Fibroblast of skin of back (primary cell): ENCODE measurements around the gene PDE1A. TPM values are rescaled to one million over a fixed set of nuclear protein-coding genes. Genes with fewer than 3 reads are reported as not detected.

Experiments
- DNase-seq: peaks from one replicate; pipeline ENCODE4 v3.0.0-alpha.2; 2013
- polyA plus RNA-seq, 2 experiments: library from polyadenylated mRNA; unstranded; fragments of 120-200 nt; gene quantifications; one replicate each; pipeline ENCODE4 v1.2.1, GENCODE V29; 2013; ENCODE audit not compliant: insufficient read length in 2 of 2

The PDE1A gene
- polyA plus RNA-seq (2013, experiment 1 of 2; ENCODE audit: insufficient read length): not detected
- polyA plus RNA-seq (2013, experiment 2 of 2; ENCODE audit: insufficient read length): 0.05 TPM

DNA sequence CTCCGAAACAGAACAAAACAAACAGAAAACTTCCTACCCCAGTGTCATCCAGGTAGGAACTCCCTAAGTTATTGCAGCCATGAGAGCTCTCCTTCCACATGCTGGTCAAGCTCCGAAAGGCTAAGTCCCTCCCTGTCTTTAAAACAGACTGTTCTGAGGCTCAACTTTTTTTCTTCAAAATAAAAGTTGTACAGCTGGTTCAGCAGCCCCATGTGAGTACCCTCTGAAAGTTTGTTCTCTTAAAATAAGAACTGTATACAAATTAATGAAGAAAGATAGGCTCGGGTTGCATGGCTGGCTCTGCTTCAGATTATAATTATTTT lies at the start of gene PDE1A:
Gene PDE1A, minus strand, starts transcription at position 119 of the 323 bp plus-strand sequence.
- no peak for DNase-seq

GRCh38 chr2:182473635-182474034 lies 46.8 kb upstream of the PDE1A start:
- no peak for DNase-seq

- DNase-seq: no peak
Observed at GRCh38 chr2:182463760-182464159, 36.9 kb upstream of the PDE1A start.

DNA sequence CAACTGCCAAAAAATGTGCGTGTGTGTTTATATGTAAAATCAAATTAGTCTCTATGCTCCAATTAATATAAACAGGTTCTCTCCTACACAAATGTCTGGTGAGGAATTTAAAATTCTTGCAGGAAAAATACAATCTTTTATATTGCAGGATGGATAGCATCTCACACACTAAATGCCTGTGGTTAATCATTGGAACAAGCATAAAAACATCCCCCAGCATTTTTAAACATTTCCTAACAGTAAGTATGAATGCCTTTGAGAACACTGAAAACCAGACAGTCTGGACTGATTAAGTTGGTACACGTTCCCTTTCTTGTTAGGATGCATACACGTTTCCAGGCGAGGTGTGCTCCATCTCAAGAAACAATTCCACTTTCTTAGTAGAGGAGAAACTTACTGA lies 29.9 kb upstream of the PDE1A start:
- DNase-seq: no peak

DNA sequence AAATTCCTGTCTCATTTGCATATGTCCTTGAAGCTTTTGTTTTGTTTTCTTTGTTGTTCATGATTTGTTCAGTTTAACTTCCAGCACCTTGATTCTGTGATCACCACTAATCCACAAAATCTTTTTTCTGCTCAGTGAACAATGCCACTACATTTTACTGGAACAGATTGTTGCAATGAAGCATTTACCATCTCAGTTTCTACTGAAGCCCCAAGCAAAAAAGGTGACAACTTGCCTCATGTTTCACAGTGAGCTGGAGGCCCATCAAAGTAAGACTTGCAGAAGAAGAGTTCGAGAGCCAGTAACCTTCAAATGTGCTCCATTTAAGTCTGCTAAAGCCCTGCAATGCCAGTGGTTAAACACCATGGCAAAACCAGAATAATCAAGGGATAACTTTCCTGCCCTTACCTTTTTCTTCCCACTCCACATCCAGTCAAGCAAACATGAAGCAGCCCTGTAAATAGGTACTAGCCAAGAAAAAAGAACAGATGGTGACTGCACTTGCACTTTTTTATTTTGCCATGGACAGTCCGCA lies 25.7 kb upstream of the PDE1A start:
- no peak for DNase-seq

DNA sequence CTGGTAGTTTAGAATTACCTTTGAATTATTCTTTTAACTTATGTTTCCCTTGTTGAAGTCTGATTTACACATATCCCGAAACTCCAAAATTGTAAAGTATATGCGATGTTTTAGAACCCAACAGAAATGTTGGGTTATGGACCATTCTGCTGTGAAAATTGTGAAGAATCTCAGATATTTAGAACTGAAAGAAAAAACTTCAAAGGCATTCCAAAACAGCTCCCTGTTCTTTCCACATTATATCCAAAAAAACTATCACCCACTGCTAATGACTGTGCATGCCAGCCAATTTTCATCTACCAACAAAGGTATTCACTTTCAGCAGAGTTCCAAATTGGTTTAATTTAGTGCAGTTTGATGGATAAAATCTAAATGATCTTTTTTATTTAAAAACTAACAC lies 21.5 kb upstream of the PDE1A start:
- no peak for DNase-seq

DNA sequence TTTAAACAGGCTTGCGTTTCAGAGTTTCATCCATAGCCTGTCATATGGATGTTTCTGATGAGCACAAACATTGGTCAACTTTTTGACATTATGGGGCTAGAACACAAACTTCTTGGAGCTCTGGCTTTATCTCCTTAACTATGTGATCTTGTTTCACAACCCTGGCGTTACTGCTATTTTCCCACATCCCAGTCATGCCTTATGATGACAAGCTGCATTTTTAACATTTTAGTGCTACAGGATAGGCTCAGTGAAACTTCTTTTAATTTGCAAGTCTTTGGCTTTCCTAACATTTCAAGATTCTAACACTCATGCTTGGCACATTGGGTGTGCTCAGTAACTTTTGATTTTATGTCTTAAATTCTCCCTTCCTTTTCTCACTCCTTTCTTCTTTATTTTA lies 21.0 kb upstream of the PDE1A start:
- peak; percentile 67 for DNase-seq

GRCh38 chr2:182447163-182447562 lies 20.3 kb upstream of the PDE1A start:
- DNase-seq: no peak

DNA sequence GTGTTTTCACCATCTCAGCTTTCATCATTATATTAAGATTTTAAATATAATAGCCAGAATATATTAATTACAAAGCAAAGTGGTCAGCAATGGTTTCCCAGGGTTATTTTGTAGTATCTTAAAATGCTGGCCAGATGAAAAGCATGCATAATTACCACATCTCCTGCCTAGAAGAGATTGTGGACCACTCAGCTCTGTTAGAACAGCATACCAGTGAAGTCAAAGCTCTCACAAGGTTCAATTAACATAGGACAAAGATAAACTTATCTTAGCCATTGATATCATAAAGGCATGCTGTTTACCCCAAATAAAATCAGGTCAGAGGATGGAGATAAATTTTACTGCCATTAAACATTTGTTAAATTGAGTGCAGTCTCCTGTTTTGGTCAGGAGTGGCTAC lies 19.3 kb upstream of the PDE1A start:
- DNase-seq: no peak

DNA sequence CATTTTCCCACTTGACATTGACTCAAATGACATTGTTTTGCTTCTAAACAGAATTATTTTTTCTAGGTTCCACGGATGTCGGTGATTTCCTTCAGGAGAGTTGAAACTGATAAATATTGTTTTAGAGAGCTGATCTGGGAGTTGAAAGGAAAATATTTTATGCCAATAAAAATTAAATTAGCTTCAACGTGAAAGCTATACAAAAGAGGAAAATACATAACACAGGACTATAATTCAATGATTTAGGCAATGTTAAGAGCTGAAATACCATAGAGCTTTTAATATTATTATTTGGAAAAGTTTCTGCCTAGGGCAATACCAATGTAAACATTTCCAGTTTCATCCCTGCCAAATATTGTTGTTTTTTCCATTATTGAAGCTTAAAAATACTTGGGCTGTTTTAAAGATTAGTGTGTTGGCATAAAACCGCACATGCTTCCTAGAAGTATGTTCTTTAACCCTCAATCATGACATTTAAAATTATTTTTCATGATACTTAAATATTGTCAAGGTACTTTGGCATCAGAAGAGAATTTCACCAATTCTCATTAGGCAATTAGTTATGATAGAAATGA lies 18.6 kb upstream of the PDE1A start:
- peak; percentile 22 for DNase-seq

- DNase-seq: peak; percentile 20
Observed at GRCh38 chr2:182444806-182445205, 18.0 kb upstream of the PDE1A start.

GRCh38 chr2:182444170-182444569 lies 17.3 kb upstream of the PDE1A start:
- no peak for DNase-seq

DNA sequence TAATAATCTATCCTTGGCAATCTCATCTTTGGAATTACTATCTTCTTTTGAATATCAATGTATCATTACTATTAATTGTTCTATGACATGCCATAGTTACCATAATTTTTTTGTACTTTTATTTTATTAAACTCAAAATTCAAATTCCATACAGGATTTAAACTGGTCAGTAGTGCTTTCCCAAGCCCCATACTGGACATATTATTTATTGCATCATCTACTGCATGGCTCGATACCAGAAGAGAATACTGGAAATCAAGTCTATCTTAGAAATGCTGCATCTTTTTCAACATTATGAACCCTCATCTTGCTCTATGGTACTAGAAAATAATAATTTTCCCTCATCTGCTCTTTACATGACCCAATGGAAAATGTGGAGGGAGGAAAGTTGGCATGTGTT lies 9.4 kb upstream of the PDE1A start:
- no peak for DNase-seq

GRCh38 chr2:182435754-182436153 lies 8.9 kb upstream of the PDE1A start:
- DNase-seq: peak; percentile 5

DNA sequence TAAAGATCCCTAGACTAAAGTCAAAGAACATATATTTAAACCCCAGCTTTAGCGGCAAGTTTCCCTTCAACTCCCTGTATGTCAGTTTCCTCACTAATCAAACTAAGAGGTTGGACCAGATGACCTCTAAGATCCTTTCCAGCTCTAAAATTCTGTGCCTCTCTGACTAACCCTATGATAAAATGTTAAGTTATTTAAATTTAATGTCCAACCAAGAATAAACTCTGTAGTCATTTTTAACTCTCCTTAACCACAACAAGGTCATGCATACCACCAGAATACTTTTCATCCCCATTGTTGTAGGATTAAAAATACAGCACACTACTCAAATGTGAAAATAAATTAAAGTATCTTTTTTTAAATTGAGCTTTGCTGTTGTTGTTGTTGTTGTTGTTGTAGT lies 5.2 kb upstream of the PDE1A start:
- no peak for DNase-seq

DNA sequence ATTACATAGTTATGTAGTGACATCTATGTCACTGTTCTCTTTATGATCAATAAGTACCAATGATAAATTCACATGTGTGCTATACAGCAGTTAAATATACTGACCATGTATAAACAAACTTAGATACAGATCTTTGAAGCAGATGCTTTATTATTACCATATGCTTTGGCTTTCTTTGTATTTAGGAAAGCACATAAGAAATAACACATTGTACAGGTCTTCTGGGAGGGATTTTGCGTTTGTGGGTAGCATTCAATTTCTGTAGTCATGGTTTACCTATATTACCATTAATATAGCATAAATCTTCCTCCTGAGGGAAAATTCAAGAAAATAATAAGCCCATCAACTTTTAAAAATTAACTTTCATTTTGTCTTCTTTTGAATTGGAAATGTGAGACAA lies 1.6 kb upstream of the PDE1A start:
- DNase-seq: no peak

GRCh38 chr2:182426082-182426917 lies 536 bp downstream of the PDE1A start:
- no peak for DNase-seq

DNA sequence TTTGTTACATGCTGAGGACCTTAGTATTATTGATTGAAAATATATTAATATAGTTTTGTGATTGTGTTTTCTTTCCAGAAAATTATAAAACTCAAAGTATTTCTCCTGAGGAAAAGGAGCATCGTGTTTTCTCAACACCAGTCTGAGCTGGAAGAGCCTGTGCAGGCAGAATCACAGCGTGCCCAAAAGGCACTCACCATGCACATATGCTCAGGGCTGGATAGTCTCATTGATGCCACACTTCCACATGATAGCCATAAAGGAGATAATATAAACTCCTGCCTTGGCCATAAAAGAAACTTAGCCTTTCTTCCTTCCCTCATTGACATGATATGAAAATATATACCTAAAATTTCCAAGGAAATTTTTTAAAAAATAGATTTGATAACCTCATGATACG lies 4.0 kb downstream of the PDE1A start:
- DNase-seq: no peak

- DNase-seq: no peak
Observed at GRCh38 chr2:182420669-182421068, 6.2 kb downstream of the PDE1A start.

DNA sequence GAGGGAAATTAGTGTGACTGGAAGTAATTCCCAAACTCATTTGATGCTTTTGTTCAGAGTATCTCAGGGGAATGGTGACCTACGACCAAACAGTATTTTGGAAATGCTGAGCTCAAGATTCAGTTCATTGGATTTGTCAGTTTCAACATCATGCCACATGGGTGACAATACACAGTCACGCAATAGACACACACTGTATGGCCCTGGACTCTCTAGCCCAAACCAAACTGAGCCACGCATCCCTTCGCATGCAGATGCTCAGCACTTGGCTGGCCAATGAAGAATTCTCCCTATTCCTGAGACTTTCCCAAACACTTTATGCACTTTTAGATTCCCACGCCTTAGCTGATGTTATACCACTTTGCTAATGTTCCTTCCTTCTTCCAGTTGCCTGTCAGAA lies 10.0 kb downstream of the PDE1A start:
- no peak for DNase-seq

GRCh38 chr2:182416191-182416590 lies 10.6 kb downstream of the PDE1A start:
- DNase-seq: no peak

DNA sequence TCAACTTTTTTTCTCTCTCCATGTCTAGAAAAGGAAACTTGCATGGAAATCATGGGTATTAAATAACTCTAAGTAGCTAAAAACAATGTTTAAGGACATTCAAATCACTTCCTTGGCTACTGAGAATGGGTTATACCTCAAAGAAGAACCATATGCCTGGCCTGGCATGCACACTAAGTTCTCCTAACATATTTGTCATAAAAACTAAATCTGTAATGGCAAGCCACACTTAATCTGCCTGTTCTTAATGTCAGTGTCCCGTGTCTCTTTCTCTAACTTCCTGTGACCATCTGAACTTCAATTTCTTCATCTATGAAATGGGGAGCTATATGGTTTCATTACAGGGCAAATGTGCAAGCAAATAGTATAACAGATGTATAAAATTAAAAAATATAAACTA lies 11.1 kb downstream of the PDE1A start:
- no peak for DNase-seq

- no peak for DNase-seq
Observed at GRCh38 chr2:182412858-182413257, 14.0 kb downstream of the PDE1A start.

DNA sequence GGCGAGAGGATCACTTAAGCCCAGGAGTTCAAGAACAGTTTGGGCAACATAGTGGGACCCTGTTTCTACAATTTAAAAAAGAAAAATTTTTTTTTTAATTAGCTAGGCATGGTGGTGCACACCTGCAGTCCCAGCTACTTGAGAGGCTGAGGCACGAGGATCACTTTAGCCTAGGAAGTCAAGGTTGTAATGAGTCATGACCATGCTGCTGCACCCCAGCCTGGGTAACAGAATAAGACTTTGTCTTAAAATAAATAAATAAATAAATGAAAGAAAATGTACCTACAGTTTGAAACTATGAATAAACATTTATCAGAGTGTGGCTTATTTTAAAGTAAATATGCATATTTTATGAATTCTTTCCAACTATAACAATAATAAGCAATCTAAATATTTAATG lies 16.7 kb downstream of the PDE1A start:
- DNase-seq: no peak
